CD4-positive, alpha-beta T cell treated with Interleukin-15 for 1 hour (primary cell): ENCODE measurements around the gene DIPK1C.

Source experiments
- DNase-seq: peaks from one replicate; pipeline ENCODE4 v3.0.0-alpha.2; 2020

Gene DIPK1C

DNA sequence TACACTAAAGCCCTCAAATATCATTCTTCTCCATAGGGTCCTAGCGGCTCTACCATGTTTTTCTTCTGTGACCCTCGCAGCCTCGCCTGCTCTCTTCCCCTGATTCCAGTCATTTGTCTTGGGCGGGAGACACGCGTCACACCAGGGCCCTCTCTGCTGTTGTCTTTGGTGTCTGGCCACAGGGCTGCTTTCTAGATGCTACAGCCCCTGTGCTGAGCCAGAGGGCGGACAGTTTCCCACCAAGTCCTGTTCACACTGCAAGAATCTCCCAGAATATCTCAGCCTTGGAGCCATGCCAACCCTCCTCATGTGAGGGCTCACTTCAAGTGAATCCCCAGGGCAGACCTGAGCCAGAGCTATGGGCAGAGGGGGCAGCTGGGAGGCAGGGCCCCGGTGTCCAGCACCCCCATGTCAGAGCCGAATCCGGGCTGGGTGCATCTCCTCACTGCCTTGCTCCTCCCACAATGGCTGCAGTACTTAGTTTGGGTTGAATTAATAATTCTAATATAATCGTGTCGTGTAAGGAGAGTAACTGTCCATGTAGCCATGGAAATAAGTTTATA, 42.1 kb downstream of the DIPK1C start:
- no peak for DNase-seq

DNA sequence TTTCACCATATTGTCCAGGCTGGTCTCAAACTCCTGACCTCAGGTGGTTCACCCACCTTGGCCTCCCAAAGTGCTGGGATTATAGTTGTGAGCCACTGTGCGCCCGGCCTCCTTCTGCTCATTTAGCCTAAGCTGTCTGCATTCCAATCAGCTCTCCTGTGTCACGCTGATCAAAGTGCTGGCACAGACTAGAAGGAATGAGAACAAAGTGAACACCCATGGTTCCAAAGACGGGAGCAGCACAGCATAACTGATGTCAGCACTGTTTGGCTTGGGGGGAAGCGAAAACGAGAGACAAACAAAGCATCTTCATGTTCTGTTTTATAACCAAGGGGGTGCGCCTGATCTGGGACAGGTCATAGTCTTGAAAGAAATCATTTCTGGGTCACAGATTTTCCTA, 43.3 kb downstream of the DIPK1C start:
- no peak for DNase-seq

GRCh38 chr18:74412116-74412880, 44.8 kb downstream of the DIPK1C start:
- DNase-seq, result no peak

DNA sequence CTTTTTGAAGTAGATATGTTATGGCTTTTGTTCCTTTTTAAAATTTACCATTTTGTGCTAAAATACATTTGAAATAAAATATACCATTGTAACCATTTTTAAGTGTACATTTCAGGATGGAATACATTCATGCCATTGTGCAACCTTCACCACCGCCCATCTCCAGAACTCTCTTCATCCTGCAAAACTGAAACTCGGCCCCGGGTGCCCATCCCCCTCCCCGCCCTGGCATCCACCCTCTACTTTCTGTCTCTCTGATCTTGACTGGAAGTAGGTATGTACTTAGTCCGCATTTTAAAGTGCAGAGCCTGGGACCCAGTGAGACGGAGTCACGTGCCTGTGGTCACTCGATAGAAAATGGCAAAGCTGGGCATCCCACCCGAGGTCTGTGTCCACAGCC, 45.6 kb downstream of the DIPK1C start:
- no peak for DNase-seq

DNA sequence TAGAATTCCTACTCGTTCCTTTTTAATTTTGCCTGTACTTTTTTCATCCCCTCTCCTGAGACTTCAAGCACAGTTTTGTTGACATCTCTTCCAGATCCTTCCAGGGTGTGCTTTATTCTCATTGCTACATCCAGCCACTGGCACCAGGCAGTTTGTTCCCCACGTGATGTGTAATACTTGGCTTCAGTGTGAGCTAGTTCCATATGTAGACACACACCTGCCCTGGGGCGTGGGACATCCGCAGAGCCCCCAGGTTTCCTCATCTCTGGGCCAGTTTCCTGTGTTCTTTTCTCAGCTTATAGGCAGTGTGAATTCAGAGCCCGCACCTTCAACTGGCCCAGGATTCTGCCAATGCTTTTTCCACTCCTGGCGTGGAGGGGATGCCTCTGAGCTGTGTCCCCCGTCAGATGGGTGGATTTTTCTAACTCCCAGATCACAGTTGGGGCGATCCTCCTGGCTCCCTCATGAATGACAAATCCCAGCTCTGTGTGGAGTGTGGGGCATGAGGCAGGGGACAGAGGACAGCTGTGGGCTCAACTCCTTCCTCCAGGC, 46.6 kb downstream of the DIPK1C start:
- DNase-seq, result no peak

DNA sequence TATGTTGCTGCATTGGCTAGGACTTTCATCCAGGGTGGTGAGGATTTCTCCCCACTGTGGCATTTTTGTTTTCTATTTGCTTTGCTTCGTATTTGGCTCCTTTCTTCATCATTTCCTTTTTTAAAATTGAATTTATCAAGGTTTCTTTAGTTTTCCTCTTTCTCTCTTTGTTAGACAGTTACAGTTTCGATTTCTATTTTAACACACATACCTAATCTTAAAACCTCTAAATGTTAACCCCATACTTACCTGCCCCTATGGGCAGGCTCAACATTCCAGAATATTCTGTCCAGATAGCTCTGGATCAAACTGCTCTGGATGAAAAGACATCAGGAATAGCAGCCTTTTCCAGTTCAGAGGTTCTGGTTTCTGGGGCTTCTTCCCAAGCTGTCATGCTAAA, 49.2 kb downstream of the DIPK1C start:
- DNase-seq, result no peak

- DNase-seq, result no peak
These were observed 54.2 kb downstream of the DIPK1C start for GRCh38 chr18:74402806-74403433.

GRCh38 chr18:74400813-74401212, 56.3 kb downstream of the DIPK1C start:
- no peak for DNase-seq

- no peak for DNase-seq
These were observed 57.8 kb downstream of the DIPK1C start for GRCh38 chr18:74399091-74399887.

- no peak for DNase-seq
These were observed 59.5 kb downstream of the DIPK1C start for GRCh38 chr18:74397572-74397971.

GRCh38 chr18:74396171-74397169, 60.6 kb downstream of the DIPK1C start:
- no peak for DNase-seq

DNA sequence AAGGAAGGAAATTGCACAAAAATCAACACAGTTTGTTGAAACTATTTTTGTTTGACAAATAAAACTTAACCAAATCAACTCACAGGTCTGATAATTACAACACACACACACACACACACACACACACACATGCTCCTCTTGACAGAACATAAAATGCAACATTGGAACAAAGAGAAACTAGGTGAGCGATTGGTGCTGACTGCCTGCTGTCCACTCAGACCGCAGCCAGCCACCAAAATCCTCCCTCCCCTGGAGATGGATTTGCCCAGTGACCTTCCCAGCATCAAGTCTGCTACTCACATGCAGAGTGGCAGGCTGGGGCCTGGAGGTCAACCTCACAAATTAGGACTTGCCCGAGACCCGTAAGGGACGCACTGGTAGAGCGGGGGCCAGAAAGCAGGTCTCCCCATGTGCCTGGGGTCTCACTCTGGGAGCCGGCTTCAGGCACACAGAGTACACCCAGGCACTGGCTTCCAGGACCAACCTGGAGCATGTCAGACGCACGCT, 61.4 kb downstream of the DIPK1C start:
- DNase-seq, result no peak

DNA sequence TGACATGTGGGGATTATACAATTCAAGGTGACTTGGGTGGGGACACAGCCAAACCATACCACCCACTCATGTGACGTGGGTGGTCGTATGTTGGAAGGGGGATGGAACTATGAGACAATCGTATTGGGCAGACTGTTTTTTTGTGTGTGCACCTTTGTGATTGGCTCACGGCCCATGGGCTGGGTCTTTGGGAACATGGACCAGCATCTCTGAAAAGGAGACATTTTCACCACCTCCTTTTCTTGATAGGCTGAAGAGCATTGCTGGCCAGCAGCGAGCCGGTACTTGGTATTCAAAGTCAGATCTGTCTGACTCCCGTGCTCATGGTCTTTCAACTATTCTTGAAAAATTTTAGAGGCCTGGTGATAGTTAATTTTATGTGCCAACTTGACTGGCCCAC, 62.1 kb downstream of the DIPK1C start:
- no peak for DNase-seq

- DNase-seq, result no peak
These were observed 64.8 kb downstream of the DIPK1C start for GRCh38 chr18:74392323-74392722.

GRCh38 chr18:74390900-74391299, 66.2 kb downstream of the DIPK1C start:
- DNase-seq, result no peak

GRCh38 chr18:74389991-74390390, 67.1 kb downstream of the DIPK1C start:
- no peak for DNase-seq

DNA sequence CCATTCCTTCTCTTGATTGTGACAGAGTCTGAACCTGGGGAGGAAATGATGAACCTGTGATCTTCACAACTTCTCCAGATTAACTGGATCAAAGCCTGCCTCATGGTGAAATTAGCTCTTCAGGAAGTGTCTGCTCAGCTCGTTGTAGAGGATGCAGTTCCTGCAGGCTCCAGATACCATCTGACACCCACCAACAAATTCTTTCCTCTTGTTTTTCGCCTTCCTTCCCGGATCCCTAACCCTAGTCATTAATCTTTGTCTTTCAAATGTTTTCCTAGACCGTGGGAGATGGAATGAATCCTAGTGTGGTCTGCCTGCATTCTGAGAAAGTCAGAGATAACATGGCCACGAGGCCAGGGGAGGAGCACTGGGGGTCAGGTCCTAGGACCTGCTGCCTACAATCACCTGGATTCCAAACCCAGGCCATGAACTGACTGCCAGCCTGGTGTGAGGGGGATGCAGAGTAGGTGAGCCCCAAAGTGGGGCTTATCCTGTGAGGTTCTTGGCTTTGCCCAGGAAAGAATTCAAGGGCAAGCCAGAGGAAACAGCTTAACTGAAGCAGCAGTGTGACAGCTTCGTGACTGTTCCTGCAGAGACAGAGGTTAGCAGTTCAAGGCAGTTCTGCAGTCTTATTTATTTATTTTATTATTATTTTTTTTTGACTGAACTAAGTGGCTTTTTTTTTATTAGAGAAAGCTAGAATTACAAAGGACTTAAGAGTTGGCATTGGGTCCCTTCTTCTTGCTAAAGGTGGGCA, 67.8 kb downstream of the DIPK1C start:
- no peak for DNase-seq

GRCh38 chr18:74388227-74388626, 68.9 kb downstream of the DIPK1C start:
- no peak for DNase-seq

GRCh38 chr18:74387383-74387782, 69.7 kb downstream of the DIPK1C start:
- no peak for DNase-seq
